LHCN-M2 (cell line): ENCODE measurements around the gene STX17. TPM values are rescaled to one million over a fixed set of nuclear protein-coding genes. Genes with fewer than 3 reads are reported as not detected.
"Not testable (repeated sequence)": the region's sequence is repeated elsewhere in the genome, so short reads cannot be mapped to it uniquely, and the experiment has no call there.

Source experiments
- DNase-seq: peaks from one replicate; pipeline ENCODE4 v3.0.0-alpha.2; 2012; ENCODE audit warnings: low read depth
- polyA plus RNA-seq: library from polyadenylated mRNA; unstranded; fragments of >200 nt; gene quantifications from one replicate; pipeline ENCODE4 v1.2.1, GENCODE V29; 2012; ENCODE audit warnings: missing spikeins
- total RNA-seq: library from RNA; depleted of rRNA; stranded (reverse); fragments of >200 nt; gene quantifications from 2 replicates; pipeline ENCODE4 v1.2.3, GENCODE V29; 2014; rRNA removed

The STX17 gene
- total RNA-seq: 11.3 and 13.4 TPM in 2 replicates
- 3.3 TPM for polyA plus RNA-seq

DNA sequence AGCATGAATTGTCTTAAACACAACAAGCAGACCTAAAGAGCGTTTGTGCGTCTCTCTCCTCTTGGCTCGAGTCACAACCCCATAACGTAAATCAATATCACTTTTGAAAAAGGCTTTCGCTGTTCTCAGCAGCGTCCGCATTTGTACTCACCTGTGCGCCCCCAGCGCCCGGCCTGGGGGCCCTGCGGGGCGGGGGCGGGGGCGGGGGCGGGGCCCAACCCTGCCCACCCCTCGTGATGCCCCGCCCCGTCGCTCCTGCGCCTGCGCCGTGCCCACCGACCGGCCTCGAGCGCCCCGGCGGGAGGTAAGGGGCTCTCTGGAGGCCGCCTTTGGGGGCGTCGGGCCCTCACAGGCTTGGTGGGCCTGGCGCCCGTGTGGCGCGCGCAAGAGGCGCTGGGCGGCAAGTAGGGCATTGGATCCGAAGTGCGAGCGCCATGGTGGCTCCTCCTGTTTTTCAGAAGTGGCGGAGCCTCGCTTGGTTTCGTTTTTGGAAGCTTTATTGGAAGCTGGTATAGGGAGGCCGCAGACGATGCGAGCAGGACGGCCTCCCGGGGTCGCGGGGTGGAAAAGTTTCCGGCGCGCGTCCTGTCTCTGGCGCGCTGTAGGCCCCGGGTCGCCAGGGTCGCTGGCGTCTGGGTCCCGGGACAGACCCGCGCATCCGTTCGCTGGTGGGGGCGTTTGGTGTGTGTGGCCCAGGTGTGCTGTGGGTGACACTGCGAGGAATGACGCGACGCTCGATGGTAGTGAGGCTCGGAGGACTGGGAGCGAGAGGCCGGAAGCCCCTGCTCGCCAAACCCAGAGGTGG, at the start of gene STX17:
Gene STX17 (plus strand): TSS at position 252 of the 805 bp plus-strand sequence. CDS start 8,586 bp downstream, outside the sequence.
- peak; percentile 70 for DNase-seq

DNA sequence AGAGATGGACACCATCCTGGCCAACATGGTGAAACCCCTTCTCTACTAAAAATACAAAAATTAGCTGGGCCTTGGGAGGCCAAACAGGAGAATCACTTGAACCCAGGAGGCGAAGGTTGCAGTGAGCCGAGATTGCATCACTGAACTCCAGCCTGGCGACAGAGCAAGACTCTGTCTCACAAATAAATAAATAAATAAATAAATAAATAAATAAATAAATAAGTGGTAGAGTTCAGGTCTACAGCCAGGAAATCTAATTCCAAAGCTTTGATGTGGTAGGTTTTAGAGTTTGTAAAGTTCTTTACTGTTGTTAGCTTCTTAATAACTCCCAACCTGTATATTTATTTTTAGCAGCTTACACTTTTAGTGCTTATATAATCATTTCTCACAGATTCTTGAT, 48.9 kb upstream of the STX17 start:
- DNase-seq: not testable (repeated sequence)

DNA sequence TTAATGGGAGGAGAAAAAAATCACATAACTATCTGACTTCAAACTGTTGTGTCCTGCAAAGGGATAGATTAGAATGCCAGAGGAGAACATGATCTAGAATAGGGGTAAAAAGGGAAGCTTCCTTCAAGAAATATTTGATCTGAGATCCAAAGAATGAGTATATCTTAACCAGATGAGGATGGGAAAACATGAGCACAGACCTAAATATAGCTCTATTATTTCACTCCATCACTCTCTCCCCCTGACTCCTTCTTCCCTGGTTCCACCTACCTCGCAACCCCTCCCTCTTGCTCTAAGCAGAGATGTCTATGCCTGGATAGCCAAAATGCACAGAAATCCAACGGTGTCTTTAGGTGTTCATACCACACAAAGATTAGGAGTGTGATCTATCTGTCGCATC, 48.4 kb upstream of the STX17 start:
- no peak for DNase-seq

DNA sequence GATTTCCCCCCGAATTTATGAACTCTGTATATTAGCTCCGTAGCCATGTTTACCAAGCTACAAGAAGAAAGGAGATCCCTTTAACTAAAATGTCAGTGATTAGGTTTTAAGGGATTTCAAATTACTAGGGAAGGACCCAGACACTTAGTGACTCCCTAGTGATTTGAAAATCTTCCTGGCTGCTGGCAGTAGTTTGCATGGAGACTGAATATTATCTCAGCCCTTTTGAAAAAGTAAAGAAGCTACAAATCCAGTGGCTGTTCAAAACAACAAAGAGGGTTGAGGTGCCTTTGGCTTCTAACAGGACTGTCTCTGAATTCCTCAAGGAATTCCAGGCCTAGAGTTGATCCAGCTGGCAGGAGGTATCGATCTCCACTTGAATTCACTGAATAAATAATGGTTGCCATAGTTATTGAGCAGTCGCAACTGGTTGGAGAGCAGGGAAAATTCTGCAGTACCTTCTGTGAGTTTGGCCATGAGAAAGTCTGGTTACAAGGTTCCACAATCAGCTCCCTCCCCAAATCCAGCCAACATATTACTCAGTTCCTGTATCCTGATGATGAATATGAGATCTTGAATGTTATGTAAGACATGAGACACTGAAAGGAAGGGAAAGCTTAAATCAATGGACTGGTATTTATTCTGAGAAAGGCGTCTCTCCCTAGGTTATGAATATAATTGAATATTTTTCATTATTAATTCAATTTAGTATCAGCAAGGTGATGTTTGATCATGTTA, 47.0 kb upstream of the STX17 start:
- DNase-seq: peak; percentile 18

DNA sequence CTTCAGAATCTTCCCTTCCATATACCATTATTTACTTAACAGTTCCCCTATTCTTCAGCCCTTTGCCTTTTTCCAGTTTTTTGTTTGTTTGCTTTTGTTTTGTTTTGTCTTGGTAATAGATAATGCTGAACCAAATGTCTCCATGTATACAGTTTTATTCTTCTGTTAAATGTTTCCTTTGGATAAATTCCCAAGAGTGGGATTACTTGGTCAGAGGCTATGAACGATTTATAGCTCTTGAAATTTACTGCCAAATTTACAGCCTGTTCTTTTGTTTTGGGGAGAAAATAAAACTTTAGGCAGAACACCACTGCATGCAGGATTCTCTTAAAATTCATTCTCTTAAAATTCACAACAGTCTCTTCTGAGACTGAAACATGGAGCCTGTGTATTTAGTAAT, 46.2 kb upstream of the STX17 start:
- DNase-seq: no peak

DNA sequence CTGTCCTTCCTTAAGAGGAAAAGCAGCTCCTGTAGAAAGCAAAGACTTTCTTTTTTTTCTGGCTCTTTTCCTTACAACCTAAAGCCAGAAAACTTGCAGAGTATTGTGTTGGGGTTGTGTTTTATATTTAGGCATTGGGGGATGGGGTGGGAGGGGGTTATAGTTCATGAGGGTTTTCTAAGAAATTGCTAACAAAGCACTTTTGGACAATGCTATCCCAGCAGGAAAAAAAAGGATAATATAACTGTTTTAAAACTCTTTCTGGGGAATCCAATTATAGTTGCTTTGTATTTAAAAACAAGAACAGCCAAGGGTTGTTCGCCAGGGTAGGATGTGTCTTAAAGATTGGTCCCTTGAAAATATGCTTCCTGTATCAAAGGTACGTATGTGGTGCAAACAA, 42.5 kb upstream of the STX17 start:
- DNase-seq: no peak

DNA sequence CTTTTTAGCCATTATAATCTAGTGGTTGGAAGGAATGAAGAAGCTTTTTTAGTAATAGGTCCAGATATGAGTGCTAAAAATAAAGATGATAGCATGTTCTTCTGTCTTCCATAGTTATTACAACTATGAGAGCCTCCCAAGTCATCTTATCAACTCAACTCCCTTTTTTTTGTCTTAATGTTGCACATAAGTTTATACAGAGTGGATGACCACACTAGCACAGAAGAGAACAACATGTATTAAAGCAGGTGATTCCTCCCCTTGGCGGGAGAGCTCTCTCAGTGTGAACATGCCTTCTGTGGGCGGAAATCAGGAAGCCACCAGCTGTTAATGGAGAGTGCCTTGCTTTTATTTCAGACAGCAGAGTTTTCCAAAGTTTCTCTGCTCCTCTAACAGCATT, 40.1 kb upstream of the STX17 start:
- DNase-seq: no peak

DNA sequence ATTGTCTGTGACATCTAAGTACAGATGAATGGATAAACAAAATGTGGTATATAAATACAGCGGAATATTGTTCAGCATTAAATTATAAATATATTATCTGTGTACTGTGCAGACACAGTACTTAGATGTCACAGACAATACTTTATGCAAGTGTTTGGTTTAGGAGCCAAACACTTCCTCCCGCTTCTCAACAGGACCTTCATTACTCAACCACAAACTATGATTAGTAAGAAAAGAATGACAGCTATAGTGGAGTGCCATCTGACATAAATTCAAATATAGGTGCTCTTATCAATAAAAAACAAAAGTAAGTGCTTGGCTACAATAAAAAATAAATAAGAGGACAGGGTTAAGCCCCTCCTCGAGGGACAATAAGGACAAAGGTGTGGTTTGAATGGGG, 38.9 kb upstream of the STX17 start:
- no peak for DNase-seq

DNA sequence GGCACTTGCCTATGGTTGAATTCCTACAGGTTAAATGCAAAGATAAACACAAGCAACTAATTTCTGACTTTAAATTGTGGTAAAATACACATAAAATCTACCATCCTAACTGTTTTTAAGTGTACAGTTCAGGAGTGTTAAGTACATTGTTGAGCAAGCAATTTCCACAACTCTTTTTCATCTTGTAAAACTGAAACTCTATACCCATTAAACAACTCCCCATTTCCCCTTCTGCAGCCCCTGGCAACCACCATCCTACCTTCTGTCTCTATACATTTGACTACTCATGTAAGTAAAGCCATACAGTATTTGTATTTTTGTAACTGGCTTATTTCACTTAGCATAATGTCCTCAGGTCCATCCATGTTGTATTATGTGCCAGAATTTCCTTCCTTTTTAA, 38.5 kb upstream of the STX17 start:
- DNase-seq: no peak

DNA sequence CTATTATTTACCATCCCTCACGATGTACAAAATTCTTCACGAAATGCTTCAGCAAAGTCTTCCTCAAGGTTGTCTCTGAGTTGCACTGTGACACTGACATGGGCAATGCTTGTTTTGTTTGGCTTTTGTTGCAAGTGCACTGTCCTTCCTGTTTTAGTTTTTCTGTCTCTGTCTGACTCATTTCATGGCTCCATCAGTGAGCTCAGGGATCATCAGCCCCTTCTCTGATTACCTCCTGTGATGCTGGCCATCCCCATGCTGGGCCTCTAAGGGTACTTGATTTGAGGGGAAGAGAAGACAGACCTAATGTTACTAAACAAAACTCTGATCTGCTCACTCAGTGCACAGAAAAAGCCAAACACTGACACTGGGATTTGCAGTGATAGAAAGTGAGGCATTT, 37.6 kb upstream of the STX17 start:
- DNase-seq: peak; percentile 14

DNA sequence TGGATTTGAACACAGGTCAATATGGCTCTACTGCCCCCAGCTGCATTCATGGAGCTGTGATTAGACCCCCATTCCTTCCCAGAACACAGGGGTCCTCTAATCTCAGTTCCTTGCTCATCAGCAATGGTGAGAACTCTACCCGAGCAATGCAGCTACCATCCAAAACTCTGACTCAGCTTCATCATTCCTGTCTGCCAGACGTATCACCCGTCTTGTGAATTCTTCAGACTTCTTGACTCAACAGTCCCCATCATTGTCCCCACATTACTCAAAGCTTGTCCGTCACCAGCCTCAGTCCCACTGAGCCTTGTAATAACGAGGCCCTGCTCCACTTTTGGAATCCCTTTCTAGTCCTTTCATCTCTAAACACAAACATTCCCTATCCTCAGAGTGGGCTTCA, 36.3 kb upstream of the STX17 start:
- DNase-seq: no peak

DNA sequence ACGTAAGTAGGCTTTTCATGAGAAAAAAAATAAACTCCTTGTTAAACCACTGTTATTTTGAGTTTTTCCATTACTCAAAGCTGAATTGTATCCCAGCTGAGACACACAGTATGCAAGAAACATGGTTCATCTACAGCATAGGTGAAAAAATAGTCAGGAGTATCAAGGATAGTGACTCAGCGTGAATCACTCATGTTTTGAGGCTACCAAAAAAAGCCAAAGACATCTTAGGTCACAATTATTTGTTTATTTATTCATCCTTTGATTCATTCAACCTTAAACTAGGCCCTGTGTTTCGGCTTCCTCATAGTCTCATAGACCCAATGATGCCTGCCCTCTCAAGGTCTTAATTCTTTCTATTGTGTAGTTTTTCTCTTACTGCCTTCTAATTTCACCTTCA, 32.9 kb upstream of the STX17 start:
- DNase-seq: peak; percentile 52

DNA sequence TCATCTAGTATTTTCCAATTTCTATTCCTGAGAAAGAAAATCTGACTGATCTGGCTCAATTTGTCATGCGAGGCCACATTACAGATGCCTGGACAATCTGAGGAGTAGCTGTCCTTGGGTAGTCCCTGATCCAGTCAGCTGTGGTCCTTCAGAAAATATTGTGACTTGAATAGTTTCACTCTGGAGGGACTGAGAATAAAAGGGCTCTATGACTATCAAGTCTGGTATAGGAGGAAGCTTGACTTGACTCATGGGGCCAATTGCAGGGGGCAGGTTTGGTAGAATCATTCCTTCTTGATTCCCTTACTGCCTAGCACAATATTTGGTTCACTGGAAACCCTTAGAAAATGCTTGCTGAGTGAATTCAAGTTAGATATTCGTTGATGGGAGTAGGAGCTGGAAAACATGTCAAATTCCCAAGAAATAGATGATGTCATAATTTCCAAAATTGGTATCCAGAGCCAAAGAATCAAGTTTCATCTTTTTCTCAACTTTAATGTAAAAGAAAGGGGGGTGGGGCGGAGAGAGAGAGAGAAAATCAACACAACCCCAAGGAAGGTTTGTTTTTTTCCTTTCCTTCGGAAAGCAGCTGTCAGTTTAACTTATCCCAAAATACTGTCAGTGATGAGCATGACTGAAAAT, 32.4 kb upstream of the STX17 start:
- no peak for DNase-seq

DNA sequence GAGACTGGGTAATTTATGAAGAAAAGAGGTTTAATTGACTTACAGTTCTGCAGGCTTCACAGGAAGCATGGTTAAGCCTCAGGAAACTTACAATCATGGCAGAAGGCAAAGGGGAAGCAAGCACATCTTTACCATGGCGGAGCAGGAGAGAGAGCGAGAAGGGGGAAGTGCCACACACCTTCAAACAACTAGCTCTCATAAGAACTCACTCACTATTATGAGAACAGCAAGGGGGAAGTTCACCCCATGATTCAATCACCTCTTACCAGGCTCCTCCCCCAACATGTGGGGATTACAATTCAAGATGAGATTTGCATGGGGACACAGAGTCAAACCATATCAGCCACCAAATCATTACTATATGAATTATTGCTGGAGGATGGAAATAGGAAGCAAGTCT, 30.3 kb upstream of the STX17 start:
- DNase-seq: no peak

DNA sequence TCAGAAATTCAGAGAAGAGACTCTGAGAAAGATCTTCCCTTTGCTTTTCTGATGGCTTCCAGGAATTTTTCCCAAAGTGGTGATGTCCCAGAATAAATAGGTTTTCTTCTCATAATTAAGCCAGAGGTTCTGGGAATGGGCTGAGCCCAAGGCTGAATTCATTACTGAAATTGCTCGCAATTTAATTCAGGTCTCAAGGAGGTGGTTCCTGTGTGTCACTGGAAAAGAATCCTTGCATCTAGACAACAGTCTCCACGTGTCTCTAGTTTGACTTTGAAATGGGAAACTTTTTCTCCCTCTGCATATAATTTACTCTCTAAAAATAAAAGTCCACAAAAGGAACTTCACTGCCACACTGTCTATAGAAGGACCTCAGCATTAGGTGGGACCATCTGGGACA, 27.8 kb upstream of the STX17 start:
- DNase-seq: no peak

DNA sequence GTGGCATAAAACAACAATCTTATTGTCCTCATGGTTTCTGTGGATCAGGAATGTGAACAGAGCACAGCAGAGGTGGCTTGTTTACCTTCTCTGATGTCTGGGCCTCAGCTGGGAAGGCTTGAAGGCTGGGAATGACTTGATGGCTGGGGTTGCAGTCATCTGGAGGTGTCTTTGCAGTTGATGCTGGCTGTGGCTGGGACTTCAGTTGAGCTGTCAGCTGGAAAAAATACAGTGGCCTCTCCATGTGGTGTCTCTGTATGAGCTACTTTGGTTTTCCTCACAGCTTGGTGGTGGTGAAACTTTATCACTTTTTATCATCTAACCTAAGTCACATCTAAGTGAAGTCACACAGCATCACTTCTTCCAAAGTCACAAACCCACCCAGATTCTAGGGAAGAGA, 24.7 kb upstream of the STX17 start:
- DNase-seq: no peak

DNA sequence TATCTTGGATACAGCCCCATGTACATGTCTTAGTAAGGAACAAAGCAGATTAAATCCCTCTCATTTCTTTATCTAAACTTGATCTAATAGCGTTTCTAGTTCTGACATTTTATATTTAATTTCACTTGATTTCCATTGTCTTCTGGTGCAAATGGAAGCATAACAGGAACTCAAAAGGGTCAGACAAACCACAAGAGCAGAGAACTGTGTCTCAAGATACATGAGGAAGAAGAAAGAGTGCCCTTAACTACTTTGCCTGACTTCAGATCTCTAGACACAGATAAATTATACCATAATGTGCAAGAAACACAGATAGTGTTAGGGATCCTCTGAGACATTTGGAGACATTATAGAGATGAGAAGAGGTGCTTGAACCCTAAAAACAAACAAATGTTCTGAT, 20.7 kb upstream of the STX17 start:
- no peak for DNase-seq

DNA sequence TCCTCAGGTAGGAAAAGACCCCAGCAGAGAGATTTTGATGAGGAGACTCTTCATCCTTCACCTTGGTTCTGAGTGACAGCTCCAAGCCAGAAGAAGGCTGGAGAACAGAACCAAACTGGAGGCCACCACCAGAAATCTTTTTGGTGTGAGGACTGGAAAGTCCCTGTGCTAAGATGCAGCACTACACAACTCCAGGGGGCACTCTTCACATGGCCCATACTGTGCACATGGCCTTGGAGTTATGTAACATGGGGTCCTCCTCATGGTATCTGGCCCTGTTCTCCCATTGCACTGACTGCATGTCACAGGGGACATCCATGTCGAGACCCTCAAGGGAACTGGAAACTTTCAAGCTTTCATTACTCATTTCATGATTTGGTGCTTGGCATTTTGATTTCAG, 17.3 kb upstream of the STX17 start:
- no peak for DNase-seq

DNA sequence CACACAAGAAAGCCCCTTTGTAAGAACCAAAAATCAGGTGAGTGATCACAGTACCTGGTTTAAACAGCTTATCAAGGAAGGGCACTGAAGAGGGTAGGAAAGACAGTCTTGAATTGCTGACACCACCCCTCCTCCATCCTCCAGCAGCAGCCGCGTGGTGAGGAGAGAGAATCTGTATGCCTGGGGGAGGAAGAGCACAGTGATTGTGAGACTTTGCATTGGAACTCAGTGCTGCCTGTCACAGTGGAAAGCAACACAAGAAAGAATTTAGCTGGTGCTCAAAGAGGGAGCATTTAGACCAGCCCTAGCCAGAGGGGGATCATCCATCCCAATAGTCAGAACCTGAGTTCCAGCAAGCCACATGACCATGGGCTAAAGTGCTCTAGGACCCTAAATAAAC, 11.6 kb upstream of the STX17 start:
- DNase-seq: no peak

DNA sequence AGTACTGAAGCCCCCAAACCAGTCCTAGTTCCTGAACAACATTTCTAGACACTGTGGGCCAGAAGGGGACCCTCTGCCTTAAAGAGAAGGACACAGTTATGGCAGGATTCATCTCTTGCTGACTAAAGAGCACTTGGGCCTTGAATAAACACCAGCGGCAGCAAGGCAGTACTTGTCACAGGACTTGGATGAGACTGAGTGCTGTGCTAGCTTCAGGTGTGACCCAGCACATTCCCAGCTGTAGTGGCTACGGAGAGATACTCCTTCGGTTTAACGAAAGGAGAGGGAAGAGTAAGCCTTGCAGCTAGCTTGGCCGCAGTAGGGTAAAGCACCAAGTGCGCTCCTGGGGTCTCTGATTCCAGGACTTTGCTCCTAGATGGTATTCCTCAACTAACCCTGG, 10.9 kb upstream of the STX17 start:
- DNase-seq: no peak

DNA sequence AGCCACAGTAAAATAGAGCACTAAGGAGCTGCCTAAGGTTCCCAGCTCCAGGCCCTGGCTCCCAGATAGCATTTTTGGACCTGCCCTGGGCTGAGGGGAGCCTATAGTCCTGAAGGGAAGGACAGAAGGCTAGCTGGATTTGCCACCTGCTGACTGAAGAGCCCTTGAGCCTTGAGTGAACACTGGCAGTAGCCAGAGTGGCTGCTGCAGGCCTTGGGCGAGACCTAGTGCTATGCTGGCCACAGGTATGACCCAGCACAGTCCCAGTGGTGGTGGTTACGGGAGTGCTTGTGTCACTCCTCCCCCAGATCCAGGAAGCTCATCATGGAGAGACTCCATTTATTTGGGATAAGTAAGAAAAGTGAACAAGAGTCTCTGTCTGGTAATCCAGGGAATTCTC, 10.3 kb upstream of the STX17 start:
- DNase-seq: no peak

DNA sequence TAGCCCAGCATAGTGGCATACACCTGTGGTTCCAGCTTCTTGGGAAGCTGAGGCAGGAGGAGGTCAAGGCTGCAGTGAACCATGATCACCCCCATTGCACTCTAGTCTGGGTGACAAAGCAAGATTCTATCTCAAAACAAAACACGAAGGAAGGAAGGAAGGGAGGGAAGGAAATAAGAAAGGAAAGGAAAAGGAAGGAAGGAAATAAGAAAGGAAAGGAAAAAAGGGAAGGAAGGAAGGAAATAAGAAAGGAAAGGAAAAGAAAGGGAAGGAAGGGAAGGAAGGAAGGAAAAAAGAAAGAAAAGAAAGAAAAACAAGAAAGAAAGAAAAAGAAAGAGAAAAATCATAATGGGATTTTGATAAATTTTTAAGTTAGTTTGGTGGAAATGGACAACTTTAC, 3.1 kb upstream of the STX17 start:
- DNase-seq: no peak
